ENCODE data around the gene BOK.
A peak's percentile ranks its signal among the peaks of the same experiment; 100 is the strongest.

Gene BOK

GRCh38 chr2:241607162-241607885 lies 48.8 kb downstream of the BOK start:
- Mint-ChIP-seq H3K27ac (no peak overlapping the region), H3K36me3 (peaks cover 23% of the 10 kb centered on the region), H3K4me3 (no peak overlapping the region), H3K4me1 (peaks cover 20% of the 10 kb centered on the region), H3K27me3 (no peaks in the 10 kb centered on the region), H3K9me3 (no peaks in the 10 kb centered on the region)
- CTCF ChIA-PET = no interaction called here
- DNase-seq = no peak

GRCh38 chr2:241608881-241609280 lies 50.3 kb downstream of the BOK start:
- H3K27ac Mint-ChIP-seq = peak overlapping the region; percentile 8
- H3K9me3 Mint-ChIP-seq = no peaks in the 10 kb centered on the region
- no peaks in the 10 kb centered on the region for H3K27me3 Mint-ChIP-seq
- DNase-seq = no peak
- peaks cover 20% of the 10 kb centered on the region for H3K4me1 Mint-ChIP-seq
- H3K36me3 Mint-ChIP-seq = peaks cover 18% of the 10 kb centered on the region
- CTCF ChIA-PET = interaction anchor here (0.7 kb wide), 2 partner anchors 50 to 375 kb away, joined by 3 read pairs; no protein-coding TSS in a partner anchor
- H3K4me3 Mint-ChIP-seq = peak overlapping the region; percentile 61

GRCh38 chr2:241609859-241610793 lies 51.6 kb downstream of the BOK start:
- H3K27ac Mint-ChIP-seq = peak overlapping the region; percentile 85
- H3K36me3 Mint-ChIP-seq = peaks cover 17% of the 10 kb centered on the region
- H3K27me3 Mint-ChIP-seq = no peaks in the 10 kb centered on the region
- CTCF ChIA-PET = interaction anchor here (0.7 to 1.6 kb wide), 2 partner anchors 49 to 54 kb away, joined by 3 to 4 read pairs; no protein-coding TSS in a partner anchor
- DNase-seq = peak; percentile 95
- peak overlapping the region; percentile 61 for H3K4me3 Mint-ChIP-seq
- no peaks in the 10 kb centered on the region for H3K9me3 Mint-ChIP-seq
- peaks cover 23% of the 10 kb centered on the region for H3K4me1 Mint-ChIP-seq

- Mint-ChIP-seq H3K4me3 (peak overlapping the region; percentile 36), H3K4me1 (peaks cover 31% of the 10 kb centered on the region), H3K9me3 (no peaks in the 10 kb centered on the region), H3K27me3 (no peaks in the 10 kb centered on the region), H3K27ac (peak overlapping the region; percentile 70), H3K36me3 (peaks cover 17% of the 10 kb centered on the region)
- DNase-seq = no peak
- CTCF ChIA-PET = no interaction called here
These were observed 52.5 kb downstream of the BOK start for GRCh38 chr2:241611062-241611461.

- peak overlapping the region; percentile 62 for H3K27ac Mint-ChIP-seq
These were observed 53.8 kb downstream of the BOK start for GRCh38 chr2:241612156-241613016.

GRCh38 chr2:241613017-241613780 lies 54.7 kb downstream of the BOK start:
- Mint-ChIP-seq H3K36me3 (peaks cover 12% of the 10 kb centered on the region), H3K27ac (no peak overlapping the region), H3K9me3 (no peaks in the 10 kb centered on the region), H3K4me3 (no peak overlapping the region), H3K27me3 (no peaks in the 10 kb centered on the region), H3K4me1 (peaks cover 48% of the 10 kb centered on the region)
- DNase-seq = no peak
- CTCF ChIA-PET = interaction anchor here (1.4 kb wide), 1 partner anchor 28 kb away, joined by 3 read pairs; no protein-coding TSS in a partner anchor

More at GRCh38 chr2:241612156-241613016, 53.8 kb downstream of the BOK start:
- Mint-ChIP-seq H3K36me3 (peaks cover 13% of the 10 kb centered on the region), H3K4me1 (peaks cover 40% of the 10 kb centered on the region), H3K9me3 (no peaks in the 10 kb centered on the region), H3K27me3 (no peaks in the 10 kb centered on the region), H3K4me3 (no peak overlapping the region)
- DNase-seq = no peak
- CTCF ChIA-PET = interaction anchor here (1.4 kb wide), 1 partner anchor 28 kb away, joined by 3 read pairs; no protein-coding TSS in a partner anchor

GRCh38 chr2:241615041-241615440 lies 56.5 kb downstream of the BOK start:
- peaks cover 17% of the 10 kb centered on the region for H3K36me3 Mint-ChIP-seq
- peak overlapping the region; percentile 33 for H3K27ac Mint-ChIP-seq
- H3K4me3 Mint-ChIP-seq = no peak overlapping the region
- no peak for DNase-seq
- H3K4me1 Mint-ChIP-seq = peaks cover 44% of the 10 kb centered on the region
- H3K9me3 Mint-ChIP-seq = no peaks in the 10 kb centered on the region
- no peaks in the 10 kb centered on the region for H3K27me3 Mint-ChIP-seq
- CTCF ChIA-PET = no interaction called here

- CTCF ChIA-PET = no interaction called here
- no peak for DNase-seq
- Mint-ChIP-seq H3K36me3 (peaks cover 17% of the 10 kb centered on the region), H3K27me3 (no peaks in the 10 kb centered on the region), H3K4me3 (peak overlapping the region; percentile 60), H3K27ac (peak overlapping the region; percentile 49), H3K9me3 (no peaks in the 10 kb centered on the region), H3K4me1 (peaks cover 41% of the 10 kb centered on the region)
These were observed 57.0 kb downstream of the BOK start for GRCh38 chr2:241615522-241616052.

- Mint-ChIP-seq H3K4me3 (peak overlapping the region; percentile 60), H3K9me3 (no peaks in the 10 kb centered on the region), H3K36me3 (peaks cover 22% of the 10 kb centered on the region), H3K4me1 (peaks cover 39% of the 10 kb centered on the region), H3K27me3 (no peaks in the 10 kb centered on the region), H3K27ac (peak overlapping the region; percentile 97)
- CTCF ChIA-PET = no interaction called here
- no peak for DNase-seq
These were observed 57.9 kb downstream of the BOK start for GRCh38 chr2:241616168-241617125.

GRCh38 chr2:241617431-241618154 lies 59.0 kb downstream of the BOK start:
- Mint-ChIP-seq H3K4me3 (peak overlapping the region; percentile 78), H3K27me3 (no peaks in the 10 kb centered on the region), H3K4me1 (peaks cover 39% of the 10 kb centered on the region), H3K27ac (peak overlapping the region; percentile 97), H3K9me3 (no peaks in the 10 kb centered on the region), H3K36me3 (peaks cover 19% of the 10 kb centered on the region)
- peak; percentile 66 for DNase-seq
- CTCF ChIA-PET = interaction anchor here (1.1 kb wide), 2 partner anchors 21 to 258 kb away, joined by 3 read pairs; partner anchors contain the start of gene ATG4B

GRCh38 chr2:241618296-241618805 lies 59.8 kb downstream of the BOK start:
- Mint-ChIP-seq H3K9me3 (no peaks in the 10 kb centered on the region), H3K36me3 (peaks cover 19% of the 10 kb centered on the region), H3K27me3 (no peaks in the 10 kb centered on the region), H3K4me3 (peak overlapping the region; percentile 78), H3K4me1 (peaks cover 39% of the 10 kb centered on the region), H3K27ac (peak overlapping the region; percentile 97)
- CTCF ChIA-PET = interaction anchor here (1.1 kb wide), 2 partner anchors 20 to 259 kb away, joined by 3 read pairs; partner anchors contain the start of gene ATG4B
- no peak for DNase-seq

All from activated naive CD4-positive, alpha-beta T cell treated with anti-CD3 and anti-CD28 coated beads, Interleukin-2, amount 10 ng/mL, durations not matched to agents 7 days and 5 days (primary cell).